HK-2 (cell line): Measurements from ENCODE around the gene CLPTM1L.
"Not testable (repeated sequence)": the region's sequence is repeated elsewhere in the genome, so short reads cannot be mapped to it uniquely, and the experiment has no call there.

Experiments
- DNase-seq: peaks from one replicate; pipeline ENCODE4 v3.0.0-alpha.2; 2018; ENCODE audit not compliant: unreplicated experiment

The CLPTM1L gene

GRCh38 chr5:1276930-1277329, 68.0 kb downstream of the CLPTM1L start:
- DNase-seq, result no peak

DNA sequence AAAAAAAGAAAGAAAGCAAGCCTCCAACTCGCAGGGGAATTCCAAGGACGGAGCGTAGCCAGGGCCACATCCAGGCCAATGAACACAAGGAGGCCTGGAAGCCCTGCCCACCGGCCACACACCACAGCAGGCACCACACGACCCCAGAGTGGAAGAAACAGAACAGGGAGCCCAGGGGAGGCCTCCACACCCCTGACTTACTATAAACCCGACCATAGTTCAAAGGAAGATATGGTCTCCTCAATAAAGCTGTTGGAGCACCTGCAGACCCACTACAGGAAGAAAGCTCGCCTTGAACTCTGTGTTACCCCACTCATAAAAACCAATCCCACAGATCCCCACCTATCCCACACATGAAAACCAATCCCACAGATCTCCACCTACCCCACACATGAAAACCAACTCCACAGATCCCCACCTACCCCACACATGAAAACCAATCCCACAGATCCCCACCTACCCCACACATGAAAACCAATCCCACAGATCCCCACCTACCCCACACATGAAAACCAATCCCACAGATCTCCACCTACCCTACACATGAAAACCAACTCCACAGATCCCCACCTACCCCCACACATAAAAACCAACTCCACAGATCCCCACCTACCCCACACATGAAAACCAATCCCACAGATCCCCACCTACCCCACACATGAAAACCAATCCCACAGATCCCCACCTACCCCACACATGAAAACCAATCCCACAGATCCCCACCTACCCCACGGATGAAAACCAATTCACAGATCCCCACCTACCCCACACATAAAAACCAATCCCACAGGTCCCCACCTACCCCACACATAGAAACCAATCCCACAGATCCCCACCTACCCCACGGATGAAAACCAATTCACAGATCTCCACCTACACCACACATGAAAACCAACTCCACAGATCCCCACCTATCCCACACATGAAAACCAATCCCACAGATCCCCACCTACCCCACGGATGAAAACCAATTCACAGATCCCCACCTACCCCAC, 69.2 kb downstream of the CLPTM1L start:
- DNase-seq, result not testable (repeated sequence)

DNA sequence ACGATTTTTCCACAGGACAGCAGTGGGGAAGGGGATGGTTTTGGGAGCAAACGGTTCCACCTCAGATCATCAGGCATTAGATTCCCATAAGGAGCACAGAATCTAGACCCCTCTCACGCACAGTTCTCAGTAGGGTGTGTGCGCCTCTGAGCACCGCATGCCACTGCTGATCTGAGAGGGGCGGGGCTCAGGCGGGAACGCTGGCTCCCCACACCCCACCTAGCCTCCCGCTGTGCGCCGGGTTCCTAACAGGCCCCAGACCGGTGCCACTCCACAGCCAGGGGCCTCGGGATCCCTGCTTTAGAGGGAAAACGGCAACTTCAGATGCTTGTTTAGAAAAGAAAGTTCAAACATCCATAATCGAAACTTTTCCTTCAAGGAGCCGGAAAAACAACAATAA, 70.4 kb downstream of the CLPTM1L start:
- DNase-seq, result no peak

DNA sequence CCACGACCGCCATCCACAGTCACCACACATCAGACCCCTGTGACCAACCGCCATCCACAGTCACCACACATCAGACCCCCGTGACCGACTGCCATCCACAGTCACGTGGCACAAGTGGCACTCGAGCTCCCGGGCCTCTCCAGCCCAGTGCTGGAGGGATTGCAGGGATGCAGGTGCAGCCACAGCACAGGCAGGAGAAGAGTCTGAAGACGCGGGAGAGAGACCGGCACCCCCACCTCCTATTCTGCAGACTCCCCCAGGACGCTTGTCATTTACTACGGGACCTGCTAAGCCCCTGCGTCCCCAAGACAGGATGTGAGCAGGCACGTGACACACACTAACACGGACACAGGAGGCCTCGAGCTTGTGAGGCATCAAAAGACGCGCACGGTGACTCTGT, 71.2 kb downstream of the CLPTM1L start:
- DNase-seq, result no peak

- DNase-seq, result no peak
Observed at GRCh38 chr5:1272201-1272600, 72.7 kb downstream of the CLPTM1L start.

GRCh38 chr5:1270933-1271914, 73.7 kb downstream of the CLPTM1L start:
- no peak for DNase-seq

GRCh38 chr5:1270426-1270825, 74.5 kb downstream of the CLPTM1L start:
- DNase-seq, result no peak

- no peak for DNase-seq
Observed at GRCh38 chr5:1268666-1269065, 76.2 kb downstream of the CLPTM1L start.

GRCh38 chr5:1268056-1268455, 76.8 kb downstream of the CLPTM1L start:
- DNase-seq, result no peak
